H1 (cell line): ENCODE results near the gene CLEC16A. TPM values are rescaled to one million over a fixed set of nuclear protein-coding genes. Genes with fewer than 3 reads are reported as not detected.
A peak's percentile ranks its signal among the peaks of the same experiment; 100 is the strongest.

Experiments
- CTCF ChIA-PET: fragments of 300-600 bp; sonication (Branson Sonifier 250); formaldehyde crosslinking; loops from one replicate; lab custom pipeline; 2021; ENCODE audit not compliant: partially characterized antibody; lab: Charles Lee
- POLR2A ChIA-PET: fragments of 300-600 bp; sonication (Branson Sonifier 250); formaldehyde crosslinking; loops from one replicate; lab custom pipeline; 2021; ENCODE audit warnings: inconsistent platforms; ENCODE audit not compliant: partially characterized antibody; lab: Charles Lee
- DNase-seq, 2 experiments: peaks; one replicate each; pipeline versions ENCODE4 v3.0.0 to v3.0.0-alpha.2; 2010 to 2022; ENCODE audit warnings: low spot score in 2 of 2, low read depth in 1 of 2, mixed read lengths in 1 of 2
- FAIRE-seq: peaks from 2 replicates; lab custom pipeline; 2011; peaks lifted over from hg19 to GRCh38; lab: Jason Lieb, UNC
- H2AFZ ChIP-seq: 2 replicates; pipeline ENCODE4 v1.8.1; 2012; ENCODE audit warnings: low read length, inconsistent platforms
- H2AK5ac ChIP-seq: 2 replicates; pipeline ENCODE4 v1.6.1; 2013; ENCODE audit warnings: low read depth, low read length
- H2BK120ac ChIP-seq: replicated peaks from 2 replicates; pipeline ENCODE3; 2013; ENCODE audit warnings: low read depth, low read length, inconsistent platforms
- H2BK12ac ChIP-seq: 2 replicates; pipeline ENCODE4 v1.6.1; 2013; ENCODE audit warnings: low read depth, low read length
- H2BK15ac ChIP-seq: 2 replicates; pipeline ENCODE4 v1.6.1; 2013; ENCODE audit warnings: low read length
- H2BK20ac ChIP-seq: 2 replicates; pipeline ENCODE4 v1.6.1; 2013; ENCODE audit warnings: low read length
- H2BK5ac ChIP-seq: 2 replicates; pipeline ENCODE4 v1.6.1; 2013; ENCODE audit warnings: low read depth, low read length
- H3K14ac ChIP-seq: 2 replicates; pipeline ENCODE4 v1.6.1; 2013; ENCODE audit warnings: inconsistent platforms; ENCODE audit not compliant: insufficient read length
- H3K18ac ChIP-seq: 2 replicates; pipeline ENCODE4 v1.6.1; 2013; ENCODE audit warnings: low read length; ENCODE audit errors: extremely low read depth
- H3K23ac ChIP-seq: 2 replicates; pipeline ENCODE4 v1.6.1; 2013; ENCODE audit warnings: inconsistent platforms; ENCODE audit not compliant: insufficient read length
- H3K23me2 ChIP-seq: 2 replicates; pipeline ENCODE4 v1.6.1; 2013; ENCODE audit warnings: low read depth, low read length
- H3K27ac ChIP-seq: 2 replicates; pipeline ENCODE4 v1.6.1; 2011; ENCODE audit warnings: low read depth, low read length, inconsistent platforms
- H3K27me3 ChIP-seq, 4 experiments: replicated peaks in 1 of 4; 1 replicate in 1 of 4; 2 replicates in 3 of 4; pipeline versions ENCODE4 v1.6.1 to v1.8.1; 2011 to 2013; ENCODE audit warnings: low read length in 3 of 4, mild to moderate bottlenecking in 3 of 4, inconsistent platforms in 2 of 4, mixed read lengths in 2 of 4, moderate library complexity in 1 of 4; ENCODE audit not compliant: control insufficient read depth in 3 of 4, insufficient read depth in 3 of 4; ENCODE audit errors: extremely low read depth in 1 of 4
- H3K36me3 ChIP-seq, 4 experiments: 2 replicates each; pipeline versions ENCODE4 v1.6.1 to v1.8.1; 2011 to 2013; ENCODE audit warnings: mild to moderate bottlenecking in 4 of 4, low read length in 3 of 4, moderate library complexity in 2 of 4, control low read depth in 1 of 4, inconsistent platforms in 1 of 4; ENCODE audit not compliant: insufficient read depth in 4 of 4, control insufficient read depth in 2 of 4
- H3K4ac ChIP-seq: replicated peaks from 2 replicates; pipeline ENCODE3; 2013; ENCODE audit warnings: low read length, low read depth, mixed read lengths, inconsistent platforms; ENCODE audit not compliant: insufficient read length
- H3K4me1 ChIP-seq, 4 experiments: replicated peaks in 1 of 4; 1 replicate in 1 of 4; 2 replicates in 3 of 4; pipeline versions ENCODE4 v1.6.1 to v1.8.1; 2011 to 2013; ENCODE audit warnings: low read length in 3 of 4, inconsistent platforms in 2 of 4, mixed read lengths in 1 of 4; ENCODE audit not compliant: insufficient read depth in 4 of 4, control insufficient read depth in 3 of 4
- H3K4me2 ChIP-seq, 2 experiments: 2 replicates each; pipeline versions ENCODE4 v1.6.1 to v1.8.1; 2011 to 2013; ENCODE audit warnings: low read depth in 2 of 2, low read length in 2 of 2, control low read depth in 1 of 2, inconsistent platforms in 1 of 2, mild to moderate bottlenecking in 1 of 2; ENCODE audit not compliant: insufficient read depth in 1 of 2
- H3K4me3 ChIP-seq, 4 experiments: fragments of 200-600, 300-600 bp in 1 of 4; sonication (generic), shearing (Covaris generic), sonication (Bioruptor Twin) in 1 of 4; 2 replicates each; pipeline versions ENCODE4 v1.5.1 to v1.8.1; 2011 to 2016; ENCODE audit warnings: low read length in 4 of 4, low read depth in 3 of 4, control low read depth in 2 of 4, inconsistent platforms in 2 of 4, mild to moderate bottlenecking in 2 of 4, mixed read lengths in 1 of 4, moderate library complexity in 1 of 4; ENCODE audit not compliant: insufficient read depth in 2 of 4; ENCODE audit errors: extremely low read depth in 1 of 4
- H3K56ac ChIP-seq: replicated peaks from 2 replicates; pipeline ENCODE3; 2013; ENCODE audit warnings: low read depth, mild to moderate bottlenecking, mixed read lengths, low read length, inconsistent platforms; ENCODE audit not compliant: insufficient read length
- H3K79me1 ChIP-seq: 2 replicates; pipeline ENCODE4 v1.6.1; 2013; ENCODE audit warnings: low read depth, low read length, control low read depth
- H3K79me2 ChIP-seq, 2 experiments: 2 replicates each; pipeline versions ENCODE4 v1.6.1 to v1.8.1; 2012 to 2013; ENCODE audit warnings: low read length in 2 of 2, mild to moderate bottlenecking in 2 of 2, inconsistent platforms in 1 of 2; ENCODE audit not compliant: insufficient read depth in 2 of 2, control insufficient read depth in 1 of 2
- H3K9ac ChIP-seq, 4 experiments: replicated peaks in 1 of 4; 1 replicate in 1 of 4; 2 replicates in 3 of 4; pipeline versions ENCODE4 v1.6.1 to v1.8.1; 2011 to 2013; ENCODE audit warnings: low read depth in 3 of 4, low read length in 3 of 4, control low read depth in 2 of 4, mild to moderate bottlenecking in 2 of 4, moderate library complexity in 2 of 4, inconsistent platforms in 1 of 4; ENCODE audit errors: extremely low read depth in 1 of 4
- H3K9me3 ChIP-seq, 2 experiments: 2 replicates each; pipeline versions ENCODE4 v1.6.1 to v1.8.1; 2012 to 2013; ENCODE audit warnings: mild to moderate bottlenecking in 2 of 2, moderate library complexity in 2 of 2, control low read depth in 1 of 2, inconsistent platforms in 1 of 2, low read depth in 1 of 2, low read length in 1 of 2, mixed read lengths in 1 of 2; ENCODE audit not compliant: insufficient read depth in 2 of 2
- H4K20me1 ChIP-seq, 2 experiments: replicated peaks in 1 of 2; 2 replicates each; pipeline versions ENCODE3 to v1.8.1; 2011 to 2013; ENCODE audit warnings: inconsistent platforms in 2 of 2, low read length in 2 of 2, mild to moderate bottlenecking in 1 of 2; ENCODE audit not compliant: insufficient read depth in 2 of 2, control insufficient read depth in 1 of 2
- H4K5ac ChIP-seq: 2 replicates; pipeline ENCODE4 v1.6.1; 2013; ENCODE audit warnings: low read length, low read depth, mixed read lengths, inconsistent platforms; ENCODE audit not compliant: insufficient read length
- H4K8ac ChIP-seq: 2 replicates; pipeline ENCODE4 v1.8.0; 2013; ENCODE audit warnings: mild to moderate bottlenecking, moderate library complexity, low read length, inconsistent platforms; ENCODE audit not compliant: insufficient read depth; ENCODE audit errors: extremely low read depth
- H4K91ac ChIP-seq: replicated peaks from 2 replicates; pipeline ENCODE3; 2013; ENCODE audit warnings: low read length, mixed read lengths, inconsistent platforms; ENCODE audit not compliant: insufficient read length
- TBP ChIP-seq: IDR thresholded peaks from 2 replicates; pipeline ENCODE4 v1.6.1; 2011; ENCODE audit warnings: low read depth, low read length, improper control_type of control experiment
- WGBS, 2 experiments: shearing (Covaris generic) in 1 of 2; methylation state at CpG; one replicate each; pipeline versions ENCODE4 v1.1.6 to v1.1.7; 2013 to 2015; ENCODE audit warnings: low lambda C conversion rate in 2 of 2, mixed read lengths in 2 of 2, inconsistent platforms in 1 of 2, low coverage in 1 of 2, missing lambda C conversion rate in 1 of 2; ENCODE audit not compliant: insufficient replicate concordance in 2 of 2, insufficient coverage in 1 of 2, insufficient read length in 1 of 2; ENCODE audit errors: extremely low coverage in 1 of 2, missing lambda C conversion rate in 1 of 2; 5-methylcytosine and 5-hydroxymethylcytosine counted together
- polyA plus RNA-seq, 7 experiments: library from polyadenylated mRNA; depleted of rRNA in 3 of 7; stranded (reverse) in 5 of 7; unstranded in 2 of 7; fragments of >200 nt in 5 of 7; fragments of 200-250 nt in 2 of 7; gene quantifications; 1 replicate in 5 of 7; 2 replicates in 1 of 7; 4 replicates in 1 of 7; pipeline versions ENCODE4 v1.2.1 to v1.2.3, GENCODE V29; 2011 to 2013; ENCODE audit warnings: missing spikeins in 2 of 7, mixed read lengths in 2 of 7
- total RNA-seq: library from RNA; stranded (reverse); fragmentation: NEBNext Ultra II Directional; extraction: Animal tissue kit (Norgen Biotek cat#: 25700); gene quantifications from 2 replicates; pipeline ENCODE4 v1.2.1, GENCODE V29; 2021

Gene CLEC16A
- total and polyA plus RNA-seq, 2 of the 8 experiments (the other 6 are each of a cell fraction or from before 2014, with no cell fraction given) = 7.6 to 19.3 TPM

GRCh38 chr16:11182411-11182810 is 238.0 kb downstream of the CLEC16A start:
- no peak overlapping the region for H4K5ac ChIP-seq
- no peak overlapping the region for H2BK5ac ChIP-seq
- CTCF ChIA-PET = interaction anchor here (0.9 to 6.1 kb wide), 8 partner anchors 14 to 176 kb away, joined by 3 to 31 read pairs (median 3); partner anchors contain the start of gene SOCS1
- no peaks in the 10 kb centered on the region for H4K20me1 ChIP-seq
- peak overlapping the region; percentile 27; the same call in 1 of the 2 replicates for H2BK12ac ChIP-seq
- no peaks in the 10 kb centered on the region for H3K27me3 ChIP-seq
- no peak overlapping the region for H2BK120ac ChIP-seq
- H4K8ac ChIP-seq = no peak overlapping the region
- no peak overlapping the region for H3K4ac ChIP-seq
- WGBS, 2 experiments = 75% methylated on average over 14 of the region's 14 CpGs; no CpG with 5 or more reads in 1 of the 2 experiments
- H2BK15ac ChIP-seq = 0 out of 2 replicates have a peak overlapping the region, but pooled peaks have one; percentile 29
- H3K36me3 ChIP-seq = 0 out of 8 replicates have a peak, but pooled peaks cover 0 to 2% (median 0%) of the 10 kb centered on the region in 4 experiments
- FAIRE-seq (no peak), DNase-seq (peak in 1 of 2 experiments; percentile 55)
- no peak overlapping the region for H3K56ac ChIP-seq
- H3K23ac ChIP-seq = no peak overlapping the region
- peak overlapping the region; percentile 26; the same call in 1 of the 2 replicates for H2AK5ac ChIP-seq
- no peak overlapping the region for H3K9ac ChIP-seq
- POLR2A ChIA-PET = no interaction called here
- H3K27ac ChIP-seq = no peak overlapping the region
- no peaks in the 10 kb centered on the region for H3K9me3 ChIP-seq
- no peak overlapping the region for H3K14ac ChIP-seq
- no peak overlapping the region for H4K91ac ChIP-seq
- H3K4me1 ChIP-seq = peaks cover 3 to 17% (median 10%) of the 10 kb centered on the region in 4 experiments
- H3K18ac ChIP-seq = no peak overlapping the region
- H3K4me3 ChIP-seq = no peak overlapping the region
- H3K4me2 ChIP-seq = peak overlapping the region in 1 of 2 experiments; percentile 12; a peak in 1 of 4 replicates
- no peaks in the 10 kb centered on the region for H3K79me2 ChIP-seq
- no peaks in the 10 kb centered on the region; the same call in 1 of the 2 replicates for H3K79me1 ChIP-seq
- H2AFZ ChIP-seq = no peak overlapping the region
- H3K23me2 ChIP-seq = no peaks in the 10 kb centered on the region
- H2BK20ac ChIP-seq = no peak overlapping the region
- no peak for TF ChIP-seq TBP
